ENCODE results near the gene LMTK2. TPM values are rescaled to one million over a fixed set of nuclear protein-coding genes. Genes with fewer than 3 reads are reported as not detected.

The LMTK2 gene
- total RNA-seq, 1 donor from 2014 or later, result 21.6 TPM

- Histone ChIP-seq H3K27me3 (no peaks in the 10 kb centered on the region), H3K36me3 (no peaks in the 10 kb centered on the region), H3K27ac (no peak overlapping the region), H3K9me3 (no peaks in the 10 kb centered on the region), H3K4me1 (no peaks in the 10 kb centered on the region), H3K4me3 (no peak overlapping the region)
- intact Hi-C loops (cut with DNase I), result no loop called here
- DNase-seq (ENCODE audit: extremely low spot score in 2 of 2), result no peak
- TF ChIP-seq CTCF (IDR thresholded peaks at IDR 0.05), result no peak
- no peak for TF ChIP-seq POLR2AphosphoS5 (IDR thresholded peaks at IDR 0.05; ENCODE audit: insufficient read depth in 1 of 2, low read depth in 1 of 2)
- TF ChIP-seq POLR2A (IDR thresholded peaks at IDR 0.05), result no peak
These were observed 16.7 kb downstream of the LMTK2 start for GRCh38 chr7:98123365-98123696.

- Histone ChIP-seq H3K36me3 (no peaks in the 10 kb centered on the region), H3K27ac (no peak overlapping the region), H3K4me3 (no peak overlapping the region), H3K27me3 (no peaks in the 10 kb centered on the region), H3K4me1 (no peaks in the 10 kb centered on the region), H3K9me3 (no peaks in the 10 kb centered on the region)
- TF ChIP-seq CTCF (IDR thresholded peaks at IDR 0.05) (no peak), POLR2A (IDR thresholded peaks at IDR 0.05) (no peak), POLR2AphosphoS5 (IDR thresholded peaks at IDR 0.05; ENCODE audit: insufficient read depth in 1 of 2, low read depth in 1 of 2) (no peak)
- intact Hi-C loops (cut with DNase I), result no loop called here
- DNase-seq (ENCODE audit: extremely low spot score in 2 of 2), result no peak
These were observed 19.1 kb downstream of the LMTK2 start for GRCh38 chr7:98125759-98126158.

- DNase-seq (ENCODE audit: extremely low spot score in 2 of 2), result no peak
- peaks cover 7% of the 10 kb centered on the region for H3K4me1 ChIP-seq
- H3K27ac ChIP-seq, result no peak overlapping the region
- no peaks in the 10 kb centered on the region for H3K36me3 ChIP-seq
- H3K27me3 ChIP-seq, result no peaks in the 10 kb centered on the region
- no peak overlapping the region for H3K4me3 ChIP-seq
- intact Hi-C loops (cut with DNase I), result no loop called here
- H3K9me3 ChIP-seq, result no peaks in the 10 kb centered on the region
- TF ChIP-seq POLR2A (IDR thresholded peaks at IDR 0.05), result no peak
- TF ChIP-seq POLR2AphosphoS5 (IDR thresholded peaks at IDR 0.05; ENCODE audit: insufficient read depth in 1 of 2, low read depth in 1 of 2), result no peak
- no peak for TF ChIP-seq CTCF (IDR thresholded peaks at IDR 0.05)
These were observed 19.9 kb downstream of the LMTK2 start for GRCh38 chr7:98126311-98127142.

- no peak overlapping the region for H3K4me3 ChIP-seq
- no peak for DNase-seq (ENCODE audit: extremely low spot score in 2 of 2)
- peaks cover 21% of the 10 kb centered on the region for H3K4me1 ChIP-seq
- H3K36me3 ChIP-seq, result no peaks in the 10 kb centered on the region
- no peak overlapping the region for H3K27ac ChIP-seq
- intact Hi-C loops (cut with DNase I), result no loop called here
- TF ChIP-seq POLR2A (IDR thresholded peaks at IDR 0.05) (no peak), POLR2AphosphoS5 (IDR thresholded peaks at IDR 0.05; ENCODE audit: insufficient read depth in 1 of 2, low read depth in 1 of 2) (no peak), CTCF (IDR thresholded peaks at IDR 0.05) (no peak)
- no peaks in the 10 kb centered on the region for H3K27me3 ChIP-seq
- no peaks in the 10 kb centered on the region for H3K9me3 ChIP-seq
These were observed 21.7 kb downstream of the LMTK2 start for GRCh38 chr7:98128346-98128745.

GRCh38 chr7:98130959-98131358 lies 24.3 kb downstream of the LMTK2 start:
- no peak for DNase-seq (ENCODE audit: extremely low spot score in 2 of 2)
- intact Hi-C loops (cut with DNase I), result no loop called here
- Histone ChIP-seq H3K9me3 (no peaks in the 10 kb centered on the region), H3K4me3 (no peak overlapping the region), H3K4me1 (peaks cover 31% of the 10 kb centered on the region), H3K27me3 (no peaks in the 10 kb centered on the region), H3K27ac (no peak overlapping the region), H3K36me3 (no peaks in the 10 kb centered on the region)
- TF ChIP-seq POLR2AphosphoS5 (IDR thresholded peaks at IDR 0.05; ENCODE audit: insufficient read depth in 1 of 2, low read depth in 1 of 2) (no peak), POLR2A (IDR thresholded peaks at IDR 0.05) (no peak), CTCF (IDR thresholded peaks at IDR 0.05) (no peak)
